MM.1S (cell line): ENCODE measurements around the gene CKAP5.

Experiments used
- CTCF ChIP-seq: fragments of 300-600 bp; sonication (generic); IDR thresholded peaks from 2 replicates; pipeline ENCODE4 v1.5.1; 2016; ENCODE audit warnings: antibody characterized with exemption, low read length, mixed read lengths
- EZH2 ChIP-seq: fragments of 300-600 bp; sonication (generic); optimal IDR thresholded peaks from 2 replicates; pipeline ENCODE3; 2017; ENCODE audit warnings: low read depth, mild to moderate bottlenecking, antibody characterized with exemption, low read length, mixed read lengths
- EZH2phosphoT487 ChIP-seq: fragments of 300-600 bp; sonication (generic); IDR thresholded peaks from 2 replicates; pipeline ENCODE4 v1.6.1; 2018; ENCODE audit warnings: antibody characterized with exemption, low read length

GRCh38 chr11:46856605-46857343 lies 10.7 kb upstream of the CKAP5 start:
- TF ChIP-seq CTCF, result no peak
- no peak for TF ChIP-seq EZH2
- TF ChIP-seq EZH2phosphoT487, result no peak
